ENCODE results near the gene BRD3OS. TPM values are rescaled to one million over a fixed set of nuclear protein-coding genes. Genes with fewer than 3 reads are reported as not detected.

BRD3OS gene
- total and polyA plus RNA-seq, 2 experiments from 2014 or later, result 36.3 to 36.6 TPM

DNA sequence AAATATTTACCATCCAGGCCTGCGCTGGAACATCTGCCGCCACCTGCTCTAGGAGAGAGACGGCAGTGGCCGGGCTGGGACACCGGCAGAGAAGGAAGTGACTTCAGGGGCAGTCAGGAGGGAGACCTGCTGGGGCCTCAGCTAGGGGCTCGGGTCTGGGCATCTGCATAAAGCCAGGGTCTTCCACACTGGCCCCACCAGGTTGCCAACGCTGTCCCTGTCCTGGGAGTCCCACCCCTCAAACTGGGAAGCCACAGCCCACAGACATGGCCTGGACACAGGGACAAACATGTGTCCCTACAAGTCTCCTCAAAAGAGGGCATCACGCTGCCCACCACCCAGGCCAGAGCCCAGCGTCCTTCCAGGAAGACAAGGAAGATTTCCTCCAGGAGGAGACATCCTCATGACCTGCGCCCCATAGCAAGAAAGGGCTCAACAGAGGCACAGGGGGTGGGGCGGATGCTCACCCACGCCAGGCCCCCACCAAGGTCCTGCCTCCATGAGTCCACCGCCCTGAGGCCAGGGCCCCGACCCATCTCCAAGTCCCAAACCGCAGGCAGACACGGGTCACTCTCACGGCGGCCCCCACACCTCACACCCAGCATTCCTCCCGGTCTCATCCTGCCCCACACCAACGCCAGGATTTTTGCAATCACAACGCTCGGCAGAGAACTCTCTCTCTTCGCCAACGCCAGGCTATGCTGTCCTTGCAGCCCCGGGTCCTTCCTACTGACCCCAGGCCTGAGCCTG lies 42.1 kb upstream of the BRD3OS start:
- H3F3A ChIP-seq (ENCODE audit: insufficient read depth), result no peaks in the 10 kb centered on the region
- peaks cover 10% of the 10 kb centered on the region; the same call in 1 of the 2 replicates for H3K4me1 ChIP-seq (ENCODE audit: insufficient read depth)
- no peaks in the 10 kb centered on the region for H3K27me3 ChIP-seq (replicated peaks; ENCODE audit: insufficient read depth)
- H3K79me2 ChIP-seq (ENCODE audit: insufficient read depth), result peaks cover 97% of the 10 kb centered on the region
- H4K20me1 ChIP-seq (ENCODE audit: insufficient read depth), result no peaks in the 10 kb centered on the region; the same call in 1 of the 2 replicates
- in situ Hi-C loops (cut with MboI), result no loop called here
- no peak overlapping the region for H3K4me2 ChIP-seq (ENCODE audit: unreplicated experiment)
- no peak overlapping the region for H3K27ac ChIP-seq
- H3K9ac ChIP-seq, result no peak overlapping the region
- H2AFZ ChIP-seq, result no peak overlapping the region
- H3K4me3 ChIP-seq, result no peak overlapping the region
- 93 to 94% methylated on average over 22 to 25 of the region's 25 CpGs for WGBS, 2 experiments (ENCODE audit: low coverage in 1 of 2, low lambda C conversion rate in 2 of 2, missing lambda C conversion rate in 2 of 2)
- DNase-seq, result no peak
- H3K9me3 ChIP-seq (ENCODE audit: low read depth), result no peaks in the 10 kb centered on the region
- no peaks in the 10 kb centered on the region for H3K36me3 ChIP-seq (ENCODE audit: low read depth)
- TF ChIP-seq EZH2 (IDR thresholded peaks at IDR 0.05; ENCODE audit: insufficient read depth, poor library complexity, severe bottlenecking) (no peak), EZH2phosphoT487 (IDR thresholded peaks at IDR 0.05; ENCODE audit: insufficient read depth, low read depth) (no peak)
- no peaks in the 10 kb centered on the region for H3K9me2 ChIP-seq (ENCODE audit: insufficient read depth)

DNA sequence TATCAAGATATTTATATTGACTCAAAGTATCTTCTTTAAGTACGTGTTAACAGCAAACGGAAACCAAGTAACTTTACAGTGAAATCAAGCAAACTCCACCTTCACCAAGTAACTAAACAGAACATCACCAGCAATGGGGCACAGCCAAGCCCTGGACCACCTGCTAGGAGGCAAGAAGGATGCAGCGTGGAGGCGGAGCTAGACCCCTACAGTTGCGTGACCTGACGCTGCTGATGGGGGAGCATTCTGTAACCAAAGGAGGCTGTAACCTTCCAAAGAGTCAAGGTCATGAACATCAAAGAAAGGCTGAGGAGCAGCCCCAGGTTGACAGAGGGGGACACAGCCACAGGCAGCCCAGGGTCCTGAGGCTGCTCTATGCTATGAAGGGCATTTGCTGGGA lies 39.2 kb upstream of the BRD3OS start:
- Histone ChIP-seq H3K36me3 (ENCODE audit: low read depth) (no peaks in the 10 kb centered on the region), H4K20me1 (ENCODE audit: insufficient read depth) (no peaks in the 10 kb centered on the region; the same call in 1 of the 2 replicates)
- in situ Hi-C loops (cut with MboI), result no loop called here

DNA sequence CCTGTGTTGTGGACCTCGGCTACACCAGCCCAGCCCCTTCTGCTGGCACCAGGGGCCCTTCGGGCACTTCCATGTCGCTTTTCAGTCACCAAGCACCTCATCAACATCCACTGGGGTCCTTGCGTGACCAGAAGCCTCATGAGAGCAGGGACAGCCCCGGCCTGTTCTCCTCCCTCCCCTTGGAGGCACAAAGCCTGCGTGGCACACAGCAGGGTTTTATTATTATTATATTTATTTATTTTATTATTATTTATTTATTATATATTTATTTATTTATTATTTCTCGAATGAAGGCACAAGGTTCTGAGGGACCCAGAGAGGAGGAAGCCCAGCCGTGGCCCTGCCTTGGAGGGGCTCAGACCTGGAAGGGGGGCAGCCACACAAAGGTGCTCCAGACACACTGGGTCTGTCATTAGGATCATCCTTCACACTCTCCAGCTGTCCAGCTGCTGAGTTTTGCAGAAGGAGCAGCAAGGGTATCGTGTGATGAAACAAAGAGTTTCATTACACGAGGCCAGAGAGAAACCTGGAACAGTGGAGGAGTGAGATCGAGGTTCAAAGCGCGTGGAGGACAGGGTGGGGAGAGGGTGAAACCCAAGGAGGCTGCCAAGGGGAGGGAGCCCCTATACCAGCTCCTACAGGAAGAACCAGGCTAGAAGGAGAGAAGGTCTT lies 38.4 kb upstream of the BRD3OS start:
- Histone ChIP-seq H3F3A (ENCODE audit: insufficient read depth) (no peaks in the 10 kb centered on the region), H3K36me3 (ENCODE audit: low read depth) (no peaks in the 10 kb centered on the region), H4K20me1 (ENCODE audit: insufficient read depth) (no peaks in the 10 kb centered on the region; the same call in 1 of the 2 replicates), H3K4me2 (ENCODE audit: unreplicated experiment) (no peak overlapping the region), H3K79me2 (ENCODE audit: insufficient read depth) (peaks cover 88% of the 10 kb centered on the region), H3K9ac (no peak overlapping the region), H3K9me3 (ENCODE audit: low read depth) (no peaks in the 10 kb centered on the region), H3K4me3 (no peak overlapping the region), H3K4me1 (ENCODE audit: insufficient read depth) (no peaks in the 10 kb centered on the region), H3K9me2 (ENCODE audit: insufficient read depth) (no peaks in the 10 kb centered on the region), H3K27me3 (replicated peaks; ENCODE audit: insufficient read depth) (no peaks in the 10 kb centered on the region), H3K27ac (no peak overlapping the region), H2AFZ (no peak overlapping the region)
- no peak for DNase-seq
- no peak for TF ChIP-seq EZH2 (IDR thresholded peaks at IDR 0.05; ENCODE audit: insufficient read depth, poor library complexity, severe bottlenecking)
- TF ChIP-seq EZH2phosphoT487 (IDR thresholded peaks at IDR 0.05; ENCODE audit: insufficient read depth, low read depth), result no peak
- in situ Hi-C loops (cut with MboI), result no loop called here
- 89 to 90% methylated on average over 13 of the region's 13 CpGs for WGBS, 2 experiments (ENCODE audit: low coverage in 1 of 2, low lambda C conversion rate in 2 of 2, missing lambda C conversion rate in 2 of 2)

More for the DNA sequence above, 39.2 kb upstream of the BRD3OS start:
- DNase-seq, result no peak
- Histone ChIP-seq H3K4me2 (ENCODE audit: unreplicated experiment) (no peak overlapping the region), H3K9me2 (ENCODE audit: insufficient read depth) (no peaks in the 10 kb centered on the region), H3F3A (ENCODE audit: insufficient read depth) (no peaks in the 10 kb centered on the region), H3K9me3 (ENCODE audit: low read depth) (no peaks in the 10 kb centered on the region), H3K4me1 (ENCODE audit: insufficient read depth) (no peaks in the 10 kb centered on the region), H3K9ac (no peak overlapping the region), H2AFZ (no peak overlapping the region), H3K27me3 (replicated peaks; ENCODE audit: insufficient read depth) (no peaks in the 10 kb centered on the region), H3K27ac (no peak overlapping the region), H3K4me3 (no peak overlapping the region), H3K79me2 (ENCODE audit: insufficient read depth) (peaks cover 96% of the 10 kb centered on the region)
- no peak for TF ChIP-seq EZH2 (IDR thresholded peaks at IDR 0.05; ENCODE audit: insufficient read depth, poor library complexity, severe bottlenecking)
- TF ChIP-seq EZH2phosphoT487 (IDR thresholded peaks at IDR 0.05; ENCODE audit: insufficient read depth, low read depth), result no peak
- 79 to 81% methylated on average over 6 of the region's 6 CpGs for WGBS, 2 experiments (ENCODE audit: low coverage in 1 of 2, low lambda C conversion rate in 2 of 2, missing lambda C conversion rate in 2 of 2)

DNA sequence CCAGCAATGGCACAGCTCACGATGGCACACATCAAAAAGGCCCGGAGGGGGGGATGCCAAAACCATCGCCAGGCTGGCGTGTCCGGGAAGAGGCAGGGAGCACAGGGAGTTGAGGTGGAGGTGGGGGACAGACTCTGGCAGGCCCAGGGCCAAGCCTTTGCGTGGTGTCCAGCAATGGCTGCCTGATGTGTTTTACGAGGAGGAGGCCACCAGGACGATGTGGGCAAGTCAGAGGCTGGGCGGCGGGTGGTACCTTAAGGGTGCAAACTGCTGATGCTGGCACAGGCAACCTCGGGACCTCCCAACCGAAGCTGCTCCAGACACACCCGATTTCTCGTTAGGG lies 37.9 kb upstream of the BRD3OS start:
- H2AFZ ChIP-seq, result no peak overlapping the region
- no peaks in the 10 kb centered on the region for H3K27me3 ChIP-seq (replicated peaks; ENCODE audit: insufficient read depth)
- no peak overlapping the region for H3K27ac ChIP-seq
- no peaks in the 10 kb centered on the region for H3K36me3 ChIP-seq (ENCODE audit: low read depth)
- H3K9me3 ChIP-seq (ENCODE audit: low read depth), result no peaks in the 10 kb centered on the region
- in situ Hi-C loops (cut with MboI), result no loop called here
- H3K79me2 ChIP-seq (ENCODE audit: insufficient read depth), result peaks cover 83% of the 10 kb centered on the region
- WGBS, 2 experiments (ENCODE audit: low coverage in 1 of 2, low lambda C conversion rate in 2 of 2, missing lambda C conversion rate in 2 of 2), result 95% methylated on average over 13 to 14 of the region's 14 CpGs
- H3F3A ChIP-seq (ENCODE audit: insufficient read depth), result no peaks in the 10 kb centered on the region
- TF ChIP-seq EZH2phosphoT487 (IDR thresholded peaks at IDR 0.05; ENCODE audit: insufficient read depth, low read depth) (no peak), EZH2 (IDR thresholded peaks at IDR 0.05; ENCODE audit: insufficient read depth, poor library complexity, severe bottlenecking) (no peak)
- H3K4me3 ChIP-seq, result no peak overlapping the region
- H3K9ac ChIP-seq, result no peak overlapping the region
- no peaks in the 10 kb centered on the region; the same call in 1 of the 2 replicates for H4K20me1 ChIP-seq (ENCODE audit: insufficient read depth)
- H3K4me2 ChIP-seq (ENCODE audit: unreplicated experiment), result no peak overlapping the region
- no peak for DNase-seq
- H3K9me2 ChIP-seq (ENCODE audit: insufficient read depth), result no peaks in the 10 kb centered on the region
- no peaks in the 10 kb centered on the region for H3K4me1 ChIP-seq (ENCODE audit: insufficient read depth)
